HK-2 (cell line): ENCODE results near the gene BICRA.
"Not testable (repeated sequence)": the region's sequence is repeated elsewhere in the genome, so short reads cannot be mapped to it uniquely, and the experiment has no call there.

Experiments
- DNase-seq: peaks from one replicate; pipeline ENCODE4 v3.0.0-alpha.2; 2018; ENCODE audit not compliant: unreplicated experiment

The BICRA gene

GRCh38 chr19:47661611-47662010, 52.7 kb downstream of the BICRA start:
- DNase-seq, result no peak

DNA sequence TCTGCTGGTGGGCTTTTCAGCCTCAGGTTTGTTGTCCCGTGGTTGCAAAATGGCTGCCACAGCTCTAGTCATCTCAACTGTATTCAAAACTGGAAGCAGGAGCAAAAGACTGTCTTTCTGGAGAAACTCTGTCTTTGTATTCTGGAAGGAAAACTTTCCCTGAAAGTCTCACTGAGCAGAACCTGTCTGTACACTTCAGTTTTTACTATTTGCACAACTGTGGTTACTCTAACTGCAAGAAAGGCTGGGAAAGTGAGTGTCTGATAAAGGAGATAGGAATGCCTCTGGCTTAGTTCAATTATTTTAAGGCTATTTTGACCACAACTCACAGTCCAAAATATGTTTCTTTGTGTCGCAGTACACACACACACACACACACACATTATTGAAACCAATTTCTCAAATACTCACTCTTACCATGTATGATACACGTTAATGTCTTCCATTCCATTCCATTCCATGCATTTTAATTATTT, 54.5 kb downstream of the BICRA start:
- no peak for DNase-seq

DNA sequence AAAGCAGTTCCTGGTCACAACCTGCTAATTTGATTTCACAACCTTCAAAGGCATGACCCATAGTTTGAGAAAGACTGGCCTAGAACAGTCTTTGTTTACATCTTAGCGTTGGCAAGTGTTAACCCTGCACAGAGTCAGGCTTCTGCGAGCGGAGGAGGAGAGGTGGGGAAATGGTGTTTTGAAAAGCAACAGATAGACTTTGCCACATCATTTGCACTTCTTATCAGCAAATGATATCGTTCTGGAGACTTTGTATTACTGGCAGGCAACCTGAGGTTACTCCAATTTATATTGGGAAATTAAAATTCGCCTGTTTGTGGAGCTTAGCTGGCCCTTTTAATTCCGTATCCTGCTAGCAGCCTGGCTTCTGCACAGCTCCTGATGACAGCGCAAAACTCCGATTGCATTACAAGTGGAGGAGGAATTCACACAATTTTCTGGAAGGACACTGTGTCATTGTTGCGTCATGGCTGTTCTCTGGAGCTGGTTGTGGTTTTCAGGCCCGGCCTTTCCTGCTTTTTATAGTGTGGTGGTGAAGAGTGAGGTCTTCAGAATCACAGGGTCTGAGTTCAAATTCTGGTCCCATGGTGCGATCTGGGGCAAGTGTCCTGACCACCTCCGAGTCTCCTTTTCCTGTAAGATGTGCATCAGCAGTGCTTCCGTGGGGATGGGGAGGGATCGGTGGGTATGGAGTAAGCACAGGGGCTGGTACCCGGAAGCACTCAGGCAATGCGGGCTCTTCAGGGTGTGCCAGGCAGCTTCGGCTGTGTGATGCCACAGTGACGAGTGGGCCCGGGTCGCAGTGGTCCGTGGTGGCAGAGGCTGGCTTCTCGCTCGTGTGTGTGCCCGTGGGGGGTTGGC, 55.2 kb downstream of the BICRA start:
- DNase-seq, result peak; percentile 71

- DNase-seq, result not testable (repeated sequence)
These were observed 59.6 kb downstream of the BICRA start for GRCh38 chr19:47668556-47668955.

DNA sequence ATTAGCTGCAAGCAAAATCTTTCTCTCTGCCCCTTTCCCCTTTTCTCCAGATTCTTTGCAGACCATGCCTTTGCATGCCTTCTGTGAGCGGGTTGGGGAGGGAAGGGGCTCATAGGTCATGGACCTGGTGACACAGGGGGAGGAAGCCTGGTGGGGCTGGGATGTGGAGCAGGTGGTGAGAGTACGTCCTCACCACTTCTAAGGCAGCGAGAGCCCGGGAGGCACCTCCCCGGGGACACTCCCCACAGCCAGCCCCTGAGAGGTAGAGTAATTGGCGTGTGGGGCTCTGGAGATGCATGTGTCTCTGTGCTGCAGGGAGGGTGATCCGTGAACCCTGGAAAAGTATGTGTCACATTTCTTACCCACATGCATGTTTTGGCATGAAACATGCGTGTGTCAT, 61.8 kb downstream of the BICRA start:
- DNase-seq, result no peak

DNA sequence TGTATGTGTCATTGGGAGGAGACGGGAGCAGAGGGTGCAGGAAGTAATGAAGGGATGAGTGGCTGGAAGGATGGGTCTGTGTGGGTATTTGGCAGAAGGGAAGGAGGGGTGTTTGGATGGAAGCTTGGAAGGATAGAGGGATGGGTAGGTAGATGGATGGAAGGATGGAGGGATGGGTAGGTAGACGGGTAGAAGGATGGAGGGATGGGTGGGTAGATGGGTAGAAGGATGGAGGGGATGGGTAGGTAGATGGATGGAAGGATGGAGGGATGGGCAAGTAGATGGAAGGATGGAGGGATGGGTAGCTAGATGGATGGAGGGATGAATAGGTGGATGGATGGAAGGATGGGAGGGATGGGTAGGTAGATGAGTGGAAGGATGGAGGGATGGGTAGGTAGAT, 62.6 kb downstream of the BICRA start:
- DNase-seq, result no peak

DNA sequence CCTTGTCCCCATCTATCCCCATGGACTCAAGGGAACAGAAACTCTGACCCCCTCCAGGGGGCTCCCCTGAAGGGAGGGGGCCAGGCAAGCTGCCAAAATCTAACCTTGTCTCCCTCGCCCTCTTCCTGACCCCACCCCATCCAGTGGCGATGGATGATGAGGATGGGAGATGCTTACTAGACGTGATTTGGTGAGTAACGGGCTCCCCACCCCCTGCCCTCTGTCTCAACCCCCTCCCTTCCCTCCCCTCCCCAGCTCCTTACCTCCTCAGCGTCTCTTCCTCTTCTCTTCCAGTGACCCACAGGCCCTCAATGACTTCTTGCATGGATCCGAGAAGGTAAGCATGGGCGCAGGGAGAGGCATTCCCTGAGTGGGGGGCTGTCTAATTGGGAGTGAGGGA, 64.5 kb downstream of the BICRA start:
- DNase-seq, result no peak

DNA sequence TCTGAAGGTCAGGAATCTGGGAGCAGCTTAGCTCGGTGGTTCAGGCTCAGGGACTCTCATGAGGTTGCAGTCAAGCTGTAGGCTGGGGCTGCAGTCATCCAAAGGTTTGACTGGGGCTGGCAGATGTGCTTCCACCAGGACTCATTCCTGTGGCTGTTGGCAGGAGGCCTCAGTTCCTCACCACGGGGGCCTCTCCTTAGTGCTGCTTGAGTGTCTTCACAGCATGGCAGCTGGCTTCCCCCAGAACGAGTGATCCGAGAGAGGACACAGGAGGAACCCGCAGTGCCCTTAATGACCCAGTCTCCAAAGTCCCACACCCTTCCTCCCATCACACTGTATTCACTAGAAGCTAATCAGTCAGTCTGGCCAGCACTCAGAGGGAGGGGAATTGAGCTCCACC, 65.6 kb downstream of the BICRA start:
- no peak for DNase-seq

- no peak for DNase-seq
These were observed 66.3 kb downstream of the BICRA start for GRCh38 chr19:47675271-47675670.

DNA sequence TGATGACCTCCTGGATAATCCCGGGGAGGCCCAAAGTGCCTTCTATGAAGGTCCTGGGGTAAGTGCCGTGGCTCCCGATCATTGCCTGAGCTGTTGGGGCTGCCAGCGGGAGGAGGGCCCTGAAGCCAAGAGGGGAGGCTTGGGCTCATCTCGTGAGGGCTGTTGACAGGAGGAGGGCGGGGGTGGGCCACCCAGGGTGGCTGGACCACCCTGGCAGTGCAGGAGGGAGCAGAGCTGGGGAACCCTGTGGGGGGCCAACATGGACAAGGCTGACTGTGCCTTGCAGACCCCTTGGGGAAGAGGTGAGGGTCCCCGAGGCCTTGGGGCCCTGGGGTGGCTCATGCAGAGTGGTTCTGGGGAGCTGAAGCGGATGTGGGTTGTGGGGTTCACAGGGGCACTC, 66.9 kb downstream of the BICRA start:
- DNase-seq, result no peak

- no peak for DNase-seq
These were observed 67.9 kb downstream of the BICRA start for GRCh38 chr19:47676811-47677210.

DNA sequence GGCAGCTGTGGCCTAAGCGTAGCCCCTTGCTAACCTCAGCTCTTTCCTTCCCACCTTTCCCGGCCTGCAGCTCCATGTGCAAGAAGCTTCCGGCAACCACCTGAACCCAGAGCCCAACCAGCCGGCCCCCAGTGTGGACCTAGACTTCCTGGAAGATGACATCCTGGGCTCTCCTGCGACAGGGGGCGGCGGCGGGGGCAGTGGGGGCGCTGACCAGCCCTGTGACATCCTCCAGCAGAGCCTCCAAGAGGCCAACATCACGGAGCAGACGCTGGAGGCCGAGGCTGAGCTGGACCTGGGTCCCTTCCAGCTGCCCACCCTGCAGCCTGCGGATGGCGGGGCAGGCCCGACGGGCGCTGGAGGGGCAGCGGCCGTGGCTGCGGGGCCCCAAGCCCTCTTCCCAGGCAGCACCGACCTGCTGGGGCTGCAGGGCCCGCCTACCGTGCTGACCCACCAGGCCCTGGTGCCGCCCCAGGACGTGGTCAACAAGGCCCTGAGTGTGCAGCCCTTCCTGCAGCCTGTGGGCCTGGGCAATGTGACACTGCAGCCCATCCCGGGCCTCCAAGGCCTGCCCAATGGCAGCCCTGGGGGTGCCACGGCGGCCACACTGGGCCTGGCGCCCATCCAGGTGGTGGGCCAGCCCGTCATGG, 70.4 kb downstream of the BICRA start:
- DNase-seq, result no peak

GRCh38 chr19:47679922-47680857, 71.3 kb downstream of the BICRA start:
- no peak for DNase-seq

DNA sequence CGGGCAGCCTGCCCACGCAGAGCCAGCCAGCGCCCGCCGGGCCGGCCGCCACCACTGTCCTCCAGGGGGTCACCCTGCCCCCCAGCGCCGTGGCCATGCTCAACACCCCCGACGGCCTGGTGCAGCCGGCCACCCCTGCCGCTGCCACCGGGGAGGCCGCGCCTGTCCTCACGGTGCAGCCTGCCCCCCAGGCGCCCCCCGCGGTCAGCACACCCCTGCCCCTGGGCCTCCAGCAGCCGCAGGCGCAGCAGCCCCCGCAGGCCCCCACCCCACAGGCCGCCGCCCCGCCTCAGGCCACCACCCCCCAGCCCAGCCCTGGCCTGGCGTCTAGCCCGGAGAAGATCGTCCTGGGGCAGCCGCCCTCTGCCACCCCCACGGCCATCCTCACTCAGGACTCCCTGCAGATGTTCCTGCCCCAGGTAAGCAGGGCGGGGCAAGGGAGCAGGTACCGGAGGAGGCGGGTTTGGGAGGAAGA, 72.0 kb downstream of the BICRA start:
- DNase-seq, result no peak

DNA sequence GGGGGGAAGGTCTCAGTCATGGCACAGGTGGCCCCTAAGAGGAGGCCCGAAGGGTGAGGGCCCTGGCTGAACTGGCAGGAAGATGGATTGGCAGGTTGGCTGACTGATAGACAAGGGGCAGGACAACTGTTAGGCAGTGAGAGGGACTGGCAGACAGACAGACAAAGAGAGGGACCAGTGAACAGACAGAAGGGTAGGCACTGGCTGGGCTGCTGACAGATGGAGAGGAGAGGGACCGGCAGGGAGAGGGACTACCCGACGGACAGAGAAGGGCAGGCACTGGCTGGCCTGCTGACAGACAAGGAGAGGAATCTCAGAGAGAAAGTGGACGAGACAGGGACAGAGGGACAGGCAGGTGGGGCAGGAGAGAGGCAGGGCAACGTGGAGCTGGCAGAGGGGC, 72.5 kb downstream of the BICRA start:
- no peak for DNase-seq

DNA sequence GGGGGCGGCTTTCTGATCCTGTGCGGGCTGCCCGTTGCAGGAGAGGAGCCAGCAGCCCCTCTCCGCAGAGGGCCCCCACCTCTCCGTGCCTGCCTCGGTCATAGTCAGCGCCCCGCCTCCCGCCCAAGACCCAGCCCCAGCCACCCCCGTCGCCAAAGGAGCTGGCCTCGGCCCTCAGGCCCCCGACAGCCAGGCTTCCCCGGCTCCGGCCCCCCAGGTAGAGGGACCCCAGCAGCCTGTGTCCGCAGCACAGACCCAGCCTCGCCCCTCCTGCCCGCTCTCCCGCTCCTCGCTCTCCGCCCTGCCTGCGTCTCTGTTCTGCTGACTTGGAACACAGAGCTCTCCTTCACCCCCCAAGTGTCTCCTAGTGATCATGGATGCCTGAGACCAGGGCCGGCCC, 73.0 kb downstream of the BICRA start:
- no peak for DNase-seq

- no peak for DNase-seq
These were observed 74.0 kb downstream of the BICRA start for GRCh38 chr19:47682939-47683338.

GRCh38 chr19:47686679-47687450, 77.9 kb downstream of the BICRA start:
- DNase-seq, result no peak

- DNase-seq, result no peak
These were observed 79.0 kb downstream of the BICRA start for GRCh38 chr19:47687906-47688305.

DNA sequence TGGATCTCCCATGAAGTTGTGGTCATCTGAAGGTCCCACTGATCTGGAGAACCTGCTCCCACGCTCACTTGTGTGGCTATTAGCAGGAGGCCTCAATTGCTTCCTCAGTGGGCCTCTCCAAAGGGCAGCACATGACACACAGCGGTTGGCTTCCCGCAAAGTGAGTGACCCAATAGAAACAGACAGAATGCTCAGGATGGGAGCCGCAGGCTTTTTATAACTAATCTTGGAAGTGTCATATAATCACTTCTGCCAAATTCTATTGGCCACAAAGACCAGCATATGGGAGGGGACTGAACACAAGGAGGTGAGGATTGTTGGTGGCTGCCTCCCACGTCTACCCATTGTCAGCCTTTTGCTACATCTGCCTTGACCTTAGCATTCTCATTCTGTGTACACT, 82.2 kb downstream of the BICRA start:
- DNase-seq, result no peak

DNA sequence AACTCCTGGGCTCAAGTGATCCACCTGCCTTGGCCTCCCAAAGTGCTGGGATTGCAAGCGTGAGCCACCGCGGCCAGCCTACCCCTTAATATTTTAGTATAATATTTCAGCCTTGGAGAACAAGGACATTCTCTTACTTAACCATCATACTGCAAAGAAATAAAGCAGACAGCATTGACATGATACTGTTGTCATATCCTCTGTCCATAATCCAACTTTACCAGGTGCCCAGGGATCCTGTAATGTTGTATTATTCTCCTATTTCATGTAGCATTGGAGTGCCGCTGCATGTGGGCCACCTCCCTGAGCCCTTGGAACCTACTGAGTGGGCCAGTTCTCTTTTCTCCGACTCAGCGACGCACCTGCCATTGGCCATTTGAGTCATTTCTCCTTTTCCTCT, 82.8 kb downstream of the BICRA start:
- DNase-seq, result no peak
